Uterus (tissue), 2 donors: ENCODE measurements around the gene NUDT4.

Experiments used
- POLR2A ChIP-seq, 2 donors: fragments of 450-650 bp; IDR thresholded peaks; one replicate each; pipeline ENCODE4 v1.6.1; 2016; ENCODE audit warnings: antibody characterized with exemption in 2 of 2, mild to moderate bottlenecking in 1 of 2, moderate library complexity in 1 of 2
- TF ChIP-seq, protein P1 (sequence below), 4 experiments: fragments of 200-600 bp in 2 of 4; fragments of 450-650 bp in 2 of 4; sonication (generic) in 2 of 4; IDR thresholded peaks; one replicate each; pipeline ENCODE4 v1.5.1; 2016 to 2019; ENCODE audit warnings: antibody characterized with exemption in 4 of 4, mild to moderate bottlenecking in 2 of 4, moderate library complexity in 1 of 4

DNA sequence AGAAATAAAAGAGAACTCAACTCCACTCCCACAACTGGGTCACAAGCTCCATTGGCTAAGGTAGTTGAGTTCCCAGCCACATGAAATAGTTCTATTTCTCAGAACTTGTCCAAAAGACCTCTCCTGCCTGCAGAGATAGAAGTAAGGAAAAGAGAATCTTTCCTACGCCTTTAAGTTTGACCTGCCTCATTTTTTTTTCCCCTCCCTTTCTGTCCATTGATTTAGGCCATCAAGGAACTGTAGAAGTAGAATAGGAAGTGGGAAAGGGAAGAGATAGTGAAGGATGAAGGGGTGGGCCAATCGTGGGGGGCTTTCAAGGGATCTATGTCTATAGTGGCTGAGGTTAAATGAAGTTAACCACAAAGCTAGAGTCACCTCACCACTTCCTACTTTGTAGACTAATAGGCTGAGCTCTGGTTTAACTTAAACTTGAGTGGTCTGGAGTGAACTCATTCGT is 13.9 kb upstream of the NUDT4 start:
- TF ChIP-seq, protein P1, sequence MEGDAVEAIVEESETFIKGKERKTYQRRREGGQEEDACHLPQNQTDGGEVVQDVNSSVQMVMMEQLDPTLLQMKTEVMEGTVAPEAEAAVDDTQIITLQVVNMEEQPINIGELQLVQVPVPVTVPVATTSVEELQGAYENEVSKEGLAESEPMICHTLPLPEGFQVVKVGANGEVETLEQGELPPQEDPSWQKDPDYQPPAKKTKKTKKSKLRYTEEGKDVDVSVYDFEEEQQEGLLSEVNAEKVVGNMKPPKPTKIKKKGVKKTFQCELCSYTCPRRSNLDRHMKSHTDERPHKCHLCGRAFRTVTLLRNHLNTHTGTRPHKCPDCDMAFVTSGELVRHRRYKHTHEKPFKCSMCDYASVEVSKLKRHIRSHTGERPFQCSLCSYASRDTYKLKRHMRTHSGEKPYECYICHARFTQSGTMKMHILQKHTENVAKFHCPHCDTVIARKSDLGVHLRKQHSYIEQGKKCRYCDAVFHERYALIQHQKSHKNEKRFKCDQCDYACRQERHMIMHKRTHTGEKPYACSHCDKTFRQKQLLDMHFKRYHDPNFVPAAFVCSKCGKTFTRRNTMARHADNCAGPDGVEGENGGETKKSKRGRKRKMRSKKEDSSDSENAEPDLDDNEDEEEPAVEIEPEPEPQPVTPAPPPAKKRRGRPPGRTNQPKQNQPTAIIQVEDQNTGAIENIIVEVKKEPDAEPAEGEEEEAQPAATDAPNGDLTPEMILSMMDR (IDR thresholded peaks at IDR 0.05), result no peak
- TF ChIP-seq POLR2A (IDR thresholded peaks at IDR 0.05), result no peak
